NCI-H2107 (cell line): ENCODE measurements around the gene C16orf86.

Experiments
- DNase-seq: peaks from one replicate; lab custom pipeline; 2025; lab: John Stamatoyannopoulos, UW

C16orf86 gene

GRCh38 chr16:67667453-67667816, 821 bp downstream of the C16orf86 start:
- no peak for DNase-seq

GRCh38 chr16:67667817-67668494, 1.3 kb downstream of the C16orf86 start:
- peak; percentile 87 for DNase-seq

- DNase-seq: no peak
Observed at GRCh38 chr16:67668495-67669157, 2.0 kb downstream of the C16orf86 start.

- DNase-seq: no peak
Observed at GRCh38 chr16:67669499-67670101, 3.0 kb downstream of the C16orf86 start.

- no peak for DNase-seq
Observed at GRCh38 chr16:67672306-67672705, 5.7 kb downstream of the C16orf86 start.

GRCh38 chr16:67672739-67673662, 6.4 kb downstream of the C16orf86 start:
- DNase-seq: no peak

GRCh38 chr16:67673712-67674580, 7.3 kb downstream of the C16orf86 start:
- no peak for DNase-seq

GRCh38 chr16:67674851-67675578, 8.4 kb downstream of the C16orf86 start:
- peak; percentile 24 for DNase-seq

- DNase-seq: no peak
Observed at GRCh38 chr16:67675579-67675935, 8.9 kb downstream of the C16orf86 start.

GRCh38 chr16:67675999-67676398, 9.4 kb downstream of the C16orf86 start:
- no peak for DNase-seq

GRCh38 chr16:67676516-67676915, 9.9 kb downstream of the C16orf86 start:
- DNase-seq: no peak

GRCh38 chr16:67676939-67677338, 10.3 kb downstream of the C16orf86 start:
- DNase-seq: no peak

GRCh38 chr16:67677712-67678111, 11.1 kb downstream of the C16orf86 start:
- no peak for DNase-seq

GRCh38 chr16:67678354-67679023, 11.9 kb downstream of the C16orf86 start:
- no peak for DNase-seq

- no peak for DNase-seq
Observed at GRCh38 chr16:67679935-67680897, 13.6 kb downstream of the C16orf86 start.

- no peak for DNase-seq
Observed at GRCh38 chr16:67683767-67684166, 17.2 kb downstream of the C16orf86 start.

GRCh38 chr16:67685388-67686112, 18.9 kb downstream of the C16orf86 start:
- no peak for DNase-seq
